Tibial nerve (tissue), 4 donors: ENCODE measurements around the gene SPEN. TPM values are rescaled to one million over a fixed set of nuclear protein-coding genes. Genes with fewer than 3 reads are reported as not detected.

Experiments
- DNase-seq, 2 donors: peaks; one replicate each; pipeline ENCODE4 v3.0.0-alpha.2; 2019; ENCODE audit warnings: low spot score in 2 of 2
- H3K27ac ChIP-seq, 4 donors: fragments of 200-600 bp; sonication (generic) in 3 of 4; one replicate each; pipeline ENCODE4 v1.5.1; 2017 to 2019; ENCODE audit warnings: mild to moderate bottlenecking in 1 of 4
- H3K27me3 ChIP-seq, 2 donors: fragments of 200-600 bp; sonication (generic) in 1 of 2; one replicate each; pipeline versions ENCODE4 v1.5.1 to v1.6.0; 2017 to 2019
- H3K36me3 ChIP-seq, 3 donors: fragments of 200-600 bp; sonication (generic); one replicate each; pipeline ENCODE4 v1.5.1; 2018 to 2019
- H3K4me1 ChIP-seq, 4 donors: fragments of 200-600 bp; sonication (generic) in 3 of 4; one replicate each; pipeline ENCODE4 v1.5.1; 2017 to 2019
- H3K4me3 ChIP-seq, 4 donors: fragments of 200-600 bp; sonication (generic) in 3 of 4; one replicate each; pipeline ENCODE4 v1.5.1; 2017 to 2019; ENCODE audit warnings: mild to moderate bottlenecking in 1 of 4, moderate library complexity in 1 of 4
- H3K9me3 ChIP-seq, 4 donors: fragments of 200-600 bp; sonication (generic) in 3 of 4; one replicate each; pipeline ENCODE4 v1.5.1; 2017 to 2019
- CTCF ChIP-seq, 5 experiments: fragments of 200-600 bp in 3 of 5; fragments of 450-650 bp in 2 of 5; sonication (generic) in 3 of 5; IDR thresholded peaks; one replicate each; pipeline ENCODE4 v1.5.1; 2016 to 2019; ENCODE audit warnings: antibody characterized with exemption in 5 of 5, mild to moderate bottlenecking in 3 of 5, moderate library complexity in 2 of 5
- EP300 ChIP-seq, 2 donors: sonication (generic); formaldehyde crosslinking; IDR thresholded peaks; one replicate each; pipeline ENCODE4 v1.6.1; 2017; ENCODE audit warnings: antibody characterized with exemption in 2 of 2, mild to moderate bottlenecking in 1 of 2
- POLR2A ChIP-seq, 2 donors: fragments of 450-650 bp; IDR thresholded peaks; one replicate each; pipeline ENCODE4 v1.6.1; 2017; ENCODE audit warnings: antibody characterized with exemption in 2 of 2, mild to moderate bottlenecking in 2 of 2, moderate library complexity in 2 of 2
- WGBS, 2 donors: methylation state at CpG; one replicate each; pipeline ENCODE4 v1.1.5; 2018; 5-methylcytosine and 5-hydroxymethylcytosine counted together
- total RNA-seq, 4 donors: library from RNA; depleted of rRNA; stranded (reverse); fragments of >200 nt; gene quantifications; one replicate each; pipeline ENCODE4 v1.1.0, GENCODE V29; 2016

SPEN gene
- total RNA-seq, 4 donors from 2014 or later: 67.9 to 87.0 (median 77.8) TPM

DNA sequence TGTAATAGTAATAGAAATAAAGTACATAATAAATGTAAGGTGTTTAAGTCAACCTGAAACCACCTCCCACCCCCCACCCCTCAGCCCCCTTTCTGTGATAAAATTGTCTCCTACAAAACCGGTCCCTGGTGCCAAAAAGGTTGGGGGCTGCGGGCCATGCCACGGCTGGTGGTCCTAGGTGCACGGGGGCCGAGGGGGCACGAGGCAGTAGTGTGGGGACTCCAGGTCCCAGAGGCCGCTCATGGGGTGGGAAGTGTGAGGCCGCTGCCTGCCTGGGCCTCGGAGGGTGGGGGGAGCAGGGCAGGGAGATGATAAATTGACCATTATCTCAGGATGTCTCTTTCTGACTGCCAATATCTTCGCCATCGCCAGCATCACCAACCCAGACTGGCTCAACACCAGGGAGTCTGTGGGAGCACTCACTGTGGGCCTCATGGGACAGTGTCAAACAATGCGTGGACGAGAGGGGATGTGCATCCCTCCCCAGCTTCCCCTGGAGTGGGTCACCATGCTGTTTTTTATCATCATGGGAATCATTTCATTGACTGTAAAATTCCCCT, 121.9 kb downstream of the SPEN start:
- WGBS, 2 donors: 97 to 99% methylated on average over 13 of the region's 13 CpGs
- H3K4me1 ChIP-seq: peaks cover 0 to 59% (median 24%) of the 10 kb centered on the region in 4 donors
- H3K36me3 ChIP-seq: peaks cover 0 to 50% (median 0%) of the 10 kb centered on the region in 3 donors
- no peak for DNase-seq
- H3K27ac ChIP-seq: no peak overlapping the region
- no peak overlapping the region for H3K4me3 ChIP-seq
- no peaks in the 10 kb centered on the region for H3K9me3 ChIP-seq
- TF ChIP-seq EP300 (IDR thresholded peaks at IDR 0.05): no peak
- no peak for TF ChIP-seq CTCF (IDR thresholded peaks at IDR 0.05)
- no peak for TF ChIP-seq POLR2A (IDR thresholded peaks at IDR 0.05)
- H3K27me3 ChIP-seq: no peaks in the 10 kb centered on the region

- H3K4me1 ChIP-seq: peaks cover 0 to 54% (median 24%) of the 10 kb centered on the region in 4 donors
- no peak overlapping the region for H3K4me3 ChIP-seq
- DNase-seq: no peak
- peaks cover 0 to 50% (median 0%) of the 10 kb centered on the region in 3 donors for H3K36me3 ChIP-seq
- H3K9me3 ChIP-seq: no peaks in the 10 kb centered on the region
- H3K27me3 ChIP-seq: no peaks in the 10 kb centered on the region
- no peak for TF ChIP-seq EP300 (IDR thresholded peaks at IDR 0.05)
- TF ChIP-seq POLR2A (IDR thresholded peaks at IDR 0.05): no peak
- TF ChIP-seq CTCF (IDR thresholded peaks at IDR 0.05): no peak
- no peak overlapping the region for H3K27ac ChIP-seq
Observed at GRCh38 chr1:15970911-15971310, 123.4 kb downstream of the SPEN start.

GRCh38 chr1:15972409-15972808, 124.9 kb downstream of the SPEN start:
- Histone ChIP-seq H3K9me3 (no peaks in the 10 kb centered on the region), H3K4me3 (no peak overlapping the region), H3K27me3 (no peaks in the 10 kb centered on the region), H3K27ac (no peak overlapping the region), H3K36me3 (peaks cover 0 to 50% (median 0%) of the 10 kb centered on the region in 3 donors), H3K4me1 (peaks cover 0 to 43% (median 11%) of the 10 kb centered on the region in 4 donors)
- TF ChIP-seq CTCF (IDR thresholded peaks at IDR 0.05): no peak
- no peak for TF ChIP-seq EP300 (IDR thresholded peaks at IDR 0.05)
- TF ChIP-seq POLR2A (IDR thresholded peaks at IDR 0.05): no peak
- WGBS, 2 donors: 100% methylated on average over 1 of the region's 1 CpG
- DNase-seq: no peak

DNA sequence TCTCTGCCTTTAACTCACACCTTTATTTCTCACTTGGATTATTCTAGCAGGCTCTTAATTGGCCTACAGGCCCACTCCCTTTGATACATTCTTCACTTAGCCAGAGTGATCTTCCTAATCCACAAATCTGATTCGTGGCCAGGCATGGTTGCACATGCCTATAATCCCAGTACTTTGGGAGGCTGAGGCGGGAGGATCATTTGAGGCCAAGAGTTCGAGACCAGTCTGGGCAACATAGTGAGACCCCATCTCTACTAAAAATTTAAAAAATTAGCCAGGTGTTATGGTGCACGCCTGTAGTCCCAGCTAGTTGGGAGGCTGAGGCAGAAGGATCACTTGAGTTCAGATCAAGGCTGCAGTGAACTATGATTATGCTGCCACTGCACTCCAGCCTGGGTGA, 126.3 kb downstream of the SPEN start:
- 93 to 97% methylated on average over 4 of the region's 4 CpGs for WGBS, 2 donors
- no peaks in the 10 kb centered on the region for H3K27me3 ChIP-seq
- peaks cover 0 to 42% (median 0%) of the 10 kb centered on the region in 3 donors for H3K36me3 ChIP-seq
- no peak for DNase-seq
- TF ChIP-seq POLR2A (IDR thresholded peaks at IDR 0.05) (no peak), EP300 (IDR thresholded peaks at IDR 0.05) (no peak)
- no peak overlapping the region for H3K4me3 ChIP-seq
- H3K27ac ChIP-seq: no peak overlapping the region
- no peaks in the 10 kb centered on the region for H3K9me3 ChIP-seq
- H3K4me1 ChIP-seq: peaks cover 0 to 31% (median 9%) of the 10 kb centered on the region in 4 donors

DNA sequence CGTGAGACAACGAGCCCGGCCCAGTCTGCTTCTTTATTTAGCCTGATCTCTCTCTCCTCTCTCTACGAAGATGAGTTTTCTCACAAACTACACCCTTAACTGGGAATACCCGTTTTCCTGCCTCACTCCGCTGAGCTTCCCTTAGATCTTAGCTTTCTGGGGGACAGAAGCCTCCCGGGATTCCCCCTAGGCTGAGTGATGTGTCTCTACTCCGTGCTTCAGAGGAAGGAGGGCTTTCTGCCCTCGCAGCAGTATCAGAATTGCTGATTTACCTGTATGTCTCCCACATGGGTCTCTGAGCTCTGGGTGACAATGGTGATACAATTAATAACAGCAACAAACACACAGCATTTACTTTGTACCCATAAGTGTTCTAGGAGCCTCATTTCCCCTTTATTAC, 127.3 kb downstream of the SPEN start:
- Histone ChIP-seq H3K36me3 (peaks cover 0 to 32% (median 0%) of the 10 kb centered on the region in 3 donors), H3K9me3 (no peaks in the 10 kb centered on the region), H3K27ac (peak overlapping the region in 2 of 4 donors; percentile 86), H3K4me1 (peaks cover 0 to 31% (median 9%) of the 10 kb centered on the region in 4 donors), H3K4me3 (peak overlapping the region in 3 of 4 donors; percentile 66 to 85 (median 79)), H3K27me3 (no peaks in the 10 kb centered on the region)
- 48 to 56% methylated on average over 9 of the region's 9 CpGs for WGBS, 2 donors
- DNase-seq: no peak
- TF ChIP-seq EP300 (IDR thresholded peaks at IDR 0.05) (no peak), POLR2A (IDR thresholded peaks at IDR 0.05) (no peak), CTCF (IDR thresholded peaks at IDR 0.05) (no peak)
